ENCODE data around the gene DDX4.
"Not testable (repeated sequence)": the region's sequence is repeated elsewhere in the genome, so short reads cannot be mapped to it uniquely, and the experiment has no call there.

The DDX4 gene

DNA sequence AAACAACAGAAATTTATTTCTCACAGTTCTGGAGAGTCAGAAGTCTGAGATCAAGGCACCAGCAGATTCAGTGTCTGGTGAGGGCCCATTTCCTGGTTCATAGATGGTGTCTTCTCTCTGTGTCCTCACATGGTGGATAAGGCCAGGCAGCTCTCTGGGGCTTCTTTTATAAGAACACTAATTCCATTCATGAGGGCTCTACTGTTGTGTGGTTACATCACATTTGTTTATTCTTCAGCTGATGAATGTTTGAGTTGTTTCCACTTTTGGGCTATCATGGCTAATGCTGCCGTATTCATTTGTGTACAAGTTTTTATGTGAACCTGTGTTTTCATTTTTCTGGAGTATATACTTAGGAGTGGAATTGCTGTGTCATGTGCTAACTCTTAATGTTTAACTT lies 35.2 kb downstream of the DDX4 start:
- TF ChIP-seq, protein P1, sequence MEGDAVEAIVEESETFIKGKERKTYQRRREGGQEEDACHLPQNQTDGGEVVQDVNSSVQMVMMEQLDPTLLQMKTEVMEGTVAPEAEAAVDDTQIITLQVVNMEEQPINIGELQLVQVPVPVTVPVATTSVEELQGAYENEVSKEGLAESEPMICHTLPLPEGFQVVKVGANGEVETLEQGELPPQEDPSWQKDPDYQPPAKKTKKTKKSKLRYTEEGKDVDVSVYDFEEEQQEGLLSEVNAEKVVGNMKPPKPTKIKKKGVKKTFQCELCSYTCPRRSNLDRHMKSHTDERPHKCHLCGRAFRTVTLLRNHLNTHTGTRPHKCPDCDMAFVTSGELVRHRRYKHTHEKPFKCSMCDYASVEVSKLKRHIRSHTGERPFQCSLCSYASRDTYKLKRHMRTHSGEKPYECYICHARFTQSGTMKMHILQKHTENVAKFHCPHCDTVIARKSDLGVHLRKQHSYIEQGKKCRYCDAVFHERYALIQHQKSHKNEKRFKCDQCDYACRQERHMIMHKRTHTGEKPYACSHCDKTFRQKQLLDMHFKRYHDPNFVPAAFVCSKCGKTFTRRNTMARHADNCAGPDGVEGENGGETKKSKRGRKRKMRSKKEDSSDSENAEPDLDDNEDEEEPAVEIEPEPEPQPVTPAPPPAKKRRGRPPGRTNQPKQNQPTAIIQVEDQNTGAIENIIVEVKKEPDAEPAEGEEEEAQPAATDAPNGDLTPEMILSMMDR (IDR thresholded peaks at IDR 0.05; ENCODE audit: extremely low read depth, missing control alignments) = no peak
- DNase-seq (ENCODE audit: low spot score) = no peak

DNA sequence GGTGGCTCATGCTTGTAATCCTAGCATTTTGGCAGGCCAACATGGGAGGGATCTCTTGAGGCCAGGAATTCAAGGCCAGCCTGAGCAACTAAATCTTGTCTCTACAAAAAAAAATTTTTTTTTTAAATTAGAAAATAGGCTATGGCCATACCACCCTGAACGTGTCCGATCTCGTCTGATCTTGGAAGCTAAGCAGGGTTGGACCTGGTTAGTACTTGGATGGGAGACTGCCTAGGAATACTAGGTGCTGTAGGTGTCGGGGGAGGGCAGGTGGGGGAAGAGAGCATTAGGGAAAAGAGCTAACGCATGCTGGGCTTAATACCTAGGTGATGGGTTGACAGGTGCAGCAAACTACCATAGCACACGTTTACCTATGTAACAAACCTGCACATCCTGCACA lies 39.5 kb downstream of the DDX4 start:
- no peak for DNase-seq (ENCODE audit: low spot score)
- TF ChIP-seq, protein P1 (IDR thresholded peaks at IDR 0.05; ENCODE audit: extremely low read depth, missing control alignments) = no peak

DNA sequence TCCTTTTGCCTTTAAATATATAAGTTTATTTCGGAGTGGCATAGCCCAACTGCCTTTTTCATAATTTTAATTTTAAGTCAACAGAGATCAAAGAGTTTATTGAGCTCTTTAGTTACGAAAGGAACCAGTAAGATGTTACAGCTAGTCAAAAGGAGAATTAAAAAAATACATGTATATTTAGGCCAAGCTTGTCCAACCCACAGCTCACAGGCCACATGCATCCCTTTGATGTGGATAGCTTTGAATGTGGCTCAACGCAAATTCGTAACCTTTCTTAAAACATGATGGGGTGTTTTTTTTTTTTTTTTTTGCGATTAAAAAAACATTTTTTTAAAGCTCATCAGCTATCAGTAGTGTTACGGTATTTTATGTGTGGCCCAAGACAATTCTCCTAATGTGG lies 63.1 kb downstream of the DDX4 start:
- TF ChIP-seq, protein P1 (IDR thresholded peaks at IDR 0.05; ENCODE audit: extremely low read depth, missing control alignments) = no peak
- DNase-seq (ENCODE audit: low spot score) = no peak

DNA sequence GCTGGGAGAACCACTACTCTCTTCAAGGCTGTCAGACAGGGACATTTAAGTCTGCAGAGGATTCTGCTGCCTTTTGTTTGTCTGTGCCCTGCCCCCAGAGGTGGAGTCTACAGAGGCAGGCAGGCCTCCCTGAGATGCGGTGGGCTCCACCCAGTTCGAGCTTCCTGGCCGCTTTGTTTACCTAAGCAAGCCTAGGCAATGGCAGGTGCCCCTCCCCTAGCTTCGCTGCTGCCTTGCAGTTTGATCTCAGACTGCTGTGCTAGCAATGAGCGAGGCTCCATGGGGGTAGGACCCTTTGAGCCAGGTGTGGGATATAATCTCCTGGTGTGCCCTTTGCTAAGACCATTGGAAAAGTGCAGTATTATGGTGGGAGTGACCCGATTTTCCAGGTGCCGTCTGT lies 71.0 kb downstream of the DDX4 start:
- not testable (repeated sequence) for DNase-seq (ENCODE audit: low spot score)

DNA sequence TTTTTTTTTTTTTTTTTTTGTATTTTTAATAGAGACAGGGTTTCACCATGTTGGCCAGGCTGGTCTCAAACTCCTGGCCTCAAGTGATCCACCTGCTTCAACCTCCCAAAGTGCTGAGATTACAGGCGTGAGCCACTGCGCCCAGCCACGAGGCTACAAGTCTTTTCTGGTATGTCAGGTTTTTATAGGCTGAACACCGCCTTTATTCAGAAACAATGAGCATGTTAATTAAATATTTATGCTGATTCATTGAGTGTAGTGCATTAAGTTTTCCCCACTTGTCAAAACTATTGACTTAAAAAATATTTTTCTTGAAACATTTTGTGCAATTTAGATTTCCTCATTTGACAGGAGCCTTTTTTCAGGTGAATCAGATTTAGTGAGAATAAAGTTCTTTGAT lies 78.1 kb downstream of the DDX4 start:
- DNase-seq (ENCODE audit: low spot score) = not testable (repeated sequence)

DNA sequence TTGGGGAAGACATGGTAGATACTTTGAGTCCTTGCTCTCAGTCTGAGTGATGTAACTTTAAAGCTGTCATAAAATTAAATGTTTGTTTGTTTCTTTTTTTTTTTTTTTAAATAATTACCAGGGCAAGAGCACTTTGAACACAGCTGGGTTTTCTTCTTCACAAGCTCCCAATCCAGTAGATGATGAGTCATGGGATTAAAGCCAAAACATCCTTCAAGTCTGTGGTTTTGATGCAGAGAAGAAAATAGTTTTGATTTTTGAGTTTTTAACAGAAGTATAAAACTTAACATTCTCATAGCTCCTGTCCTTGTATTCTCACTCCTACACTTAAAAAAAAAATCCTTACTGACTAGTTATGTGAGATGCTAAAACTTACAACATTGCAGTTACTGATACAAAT lies 78.5 kb downstream of the DDX4 start:
- TF ChIP-seq, protein P1 (IDR thresholded peaks at IDR 0.05; ENCODE audit: extremely low read depth, missing control alignments) = no peak
- no peak for DNase-seq (ENCODE audit: low spot score)

DNA sequence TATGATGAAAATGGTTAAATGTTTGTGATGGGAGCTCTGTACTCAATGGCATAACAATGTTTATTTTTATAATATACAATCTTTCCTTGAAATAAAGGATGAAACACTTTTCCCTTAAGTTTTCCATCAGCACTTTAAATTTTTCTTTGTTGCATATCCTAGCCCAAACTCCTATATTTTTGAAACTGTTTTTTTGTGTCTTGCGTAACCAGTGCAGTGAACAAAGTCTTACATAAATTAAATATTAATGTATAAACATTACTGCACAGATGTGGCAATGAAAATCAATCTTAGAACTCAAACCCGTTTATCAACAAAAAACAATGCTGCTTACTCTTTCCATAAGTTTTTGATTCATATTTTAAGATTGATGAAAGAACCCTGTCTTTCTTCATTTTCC lies 79.2 kb downstream of the DDX4 start:
- no peak for DNase-seq (ENCODE audit: low spot score)
- TF ChIP-seq, protein P1 (IDR thresholded peaks at IDR 0.05; ENCODE audit: extremely low read depth, missing control alignments) = no peak

DNA sequence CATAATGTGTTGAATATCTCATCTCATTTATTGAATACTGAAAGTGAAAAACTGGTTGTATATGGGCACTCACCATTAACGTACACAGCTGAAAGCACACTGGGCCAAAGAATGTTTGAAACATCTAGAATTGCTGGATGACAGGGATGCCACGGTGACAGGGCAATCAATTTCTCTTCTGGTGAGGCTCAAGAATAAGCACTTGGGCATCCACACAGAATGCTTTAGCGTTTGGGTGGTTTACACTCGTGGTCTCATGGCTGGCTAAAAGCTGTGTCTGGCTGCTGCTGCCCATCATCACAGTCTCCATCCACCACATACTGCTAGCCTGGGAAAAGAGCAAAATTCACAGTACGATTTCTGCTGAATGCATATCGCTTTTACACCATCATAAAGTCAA lies 82.6 kb downstream of the DDX4 start:
- no peak for DNase-seq (ENCODE audit: low spot score)
- TF ChIP-seq, protein P1 (IDR thresholded peaks at IDR 0.05; ENCODE audit: extremely low read depth, missing control alignments) = no peak
